ENCODE data around the gene CHURC1. TPM values are rescaled to one million over a fixed set of nuclear protein-coding genes. Genes with fewer than 3 reads are reported as not detected.
A peak's percentile ranks its signal among the peaks of the same experiment; 100 is the strongest.

The CHURC1 gene
- total and polyA plus RNA-seq, 2 donors from 2014 or later: 41.0 to 70.4 TPM

DNA sequence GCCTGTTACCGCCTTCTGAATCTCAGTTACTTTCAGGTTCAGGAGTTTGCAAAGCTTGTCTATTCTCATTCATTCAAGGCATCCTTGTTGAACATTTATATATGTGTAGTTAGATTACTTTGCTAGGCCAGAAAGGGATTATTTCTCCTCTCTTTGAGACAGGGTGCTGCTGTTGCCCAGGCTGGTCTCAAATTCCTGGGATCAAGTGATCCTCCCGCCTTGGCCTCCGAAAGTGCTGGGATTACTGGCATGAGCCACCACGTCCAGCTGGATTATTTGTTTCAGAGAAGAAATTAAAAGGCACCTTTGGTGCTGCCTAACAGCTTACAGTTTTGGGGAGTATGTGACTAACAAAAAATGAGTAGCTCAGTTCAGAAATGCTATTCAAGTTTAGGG is 772 bp downstream of the CHURC1 start:
- no peak for FAIRE-seq
- peak overlapping the region; percentile 39 to 99 (median 98) for H3K9ac ChIP-seq (ENCODE audit: low read length in 3 of 3)
- H3K4me1 ChIP-seq (ENCODE audit: control insufficient read depth in 2 of 3, insufficient read depth in 2 of 3, low read depth in 1 of 3, low read length in 3 of 3): peaks cover 0 to 16% (median 9%) of the 10 kb centered on the region in 3 donors
- TF ChIP-seq, protein P1, sequence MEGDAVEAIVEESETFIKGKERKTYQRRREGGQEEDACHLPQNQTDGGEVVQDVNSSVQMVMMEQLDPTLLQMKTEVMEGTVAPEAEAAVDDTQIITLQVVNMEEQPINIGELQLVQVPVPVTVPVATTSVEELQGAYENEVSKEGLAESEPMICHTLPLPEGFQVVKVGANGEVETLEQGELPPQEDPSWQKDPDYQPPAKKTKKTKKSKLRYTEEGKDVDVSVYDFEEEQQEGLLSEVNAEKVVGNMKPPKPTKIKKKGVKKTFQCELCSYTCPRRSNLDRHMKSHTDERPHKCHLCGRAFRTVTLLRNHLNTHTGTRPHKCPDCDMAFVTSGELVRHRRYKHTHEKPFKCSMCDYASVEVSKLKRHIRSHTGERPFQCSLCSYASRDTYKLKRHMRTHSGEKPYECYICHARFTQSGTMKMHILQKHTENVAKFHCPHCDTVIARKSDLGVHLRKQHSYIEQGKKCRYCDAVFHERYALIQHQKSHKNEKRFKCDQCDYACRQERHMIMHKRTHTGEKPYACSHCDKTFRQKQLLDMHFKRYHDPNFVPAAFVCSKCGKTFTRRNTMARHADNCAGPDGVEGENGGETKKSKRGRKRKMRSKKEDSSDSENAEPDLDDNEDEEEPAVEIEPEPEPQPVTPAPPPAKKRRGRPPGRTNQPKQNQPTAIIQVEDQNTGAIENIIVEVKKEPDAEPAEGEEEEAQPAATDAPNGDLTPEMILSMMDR (IDR thresholded peaks at IDR 0.05; ENCODE audit: borderline replicate concordance, extremely low read depth, insufficient read depth): no peak
- intact Hi-C loops (cut with DNase I): no loop called here
- peak overlapping the region; percentile 64 to 91 (median 90) for H3K4me3 ChIP-seq (ENCODE audit: low read length in 3 of 3)
- no peaks in the 10 kb centered on the region for H3K36me3 ChIP-seq (ENCODE audit: control insufficient read depth in 2 of 3, insufficient read depth in 3 of 3, low read length in 3 of 3)
- no peaks in the 10 kb centered on the region for H3K27me3 ChIP-seq (ENCODE audit: control insufficient read depth, insufficient read depth, low read length)
- H3K27ac ChIP-seq (ENCODE audit: low read depth in 2 of 2, low read length in 2 of 2): peak overlapping the region in 1 of 2 donors; percentile 94
- H3K9me3 ChIP-seq (ENCODE audit: control insufficient read depth in 2 of 3, insufficient read depth in 1 of 3, low read length in 3 of 3): no peaks in the 10 kb centered on the region
- DNase-seq: no peak

DNA sequence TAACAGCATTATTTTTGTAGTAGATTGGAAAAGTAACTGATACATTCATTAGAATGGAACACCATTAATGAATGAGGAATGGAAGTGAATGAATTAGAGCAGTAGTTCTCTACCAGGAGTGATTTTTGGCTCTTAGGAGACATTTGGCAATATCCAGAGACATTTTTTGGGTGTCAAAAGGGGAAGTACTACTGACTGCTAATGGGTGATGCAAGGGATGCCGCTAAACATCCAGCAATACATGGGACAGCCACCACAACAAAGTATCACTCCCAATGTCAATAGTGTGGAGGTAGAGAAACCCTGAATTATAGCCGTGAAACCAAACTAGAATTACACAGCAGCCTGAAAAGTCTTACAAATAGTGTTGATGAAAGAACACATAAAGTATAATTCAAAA is 1.5 kb downstream of the CHURC1 start:
- H3K27ac ChIP-seq (ENCODE audit: low read depth in 2 of 2, low read length in 2 of 2): no peak overlapping the region
- peak overlapping the region in 1 of 3 donors; percentile 90 for H3K4me3 ChIP-seq (ENCODE audit: low read length in 3 of 3)
- H3K9ac ChIP-seq (ENCODE audit: low read length in 3 of 3): no peak overlapping the region
- H3K36me3 ChIP-seq (ENCODE audit: control insufficient read depth in 2 of 3, insufficient read depth in 3 of 3, low read length in 3 of 3): no peaks in the 10 kb centered on the region
- intact Hi-C loops (cut with DNase I): no loop called here
- H3K9me3 ChIP-seq (ENCODE audit: control insufficient read depth in 2 of 3, insufficient read depth in 1 of 3, low read length in 3 of 3): no peaks in the 10 kb centered on the region
- FAIRE-seq (no peak), DNase-seq (no peak)
- H3K4me1 ChIP-seq (ENCODE audit: control insufficient read depth in 2 of 3, insufficient read depth in 2 of 3, low read depth in 1 of 3, low read length in 3 of 3): peaks cover 0 to 16% (median 9%) of the 10 kb centered on the region in 3 donors
- TF ChIP-seq, protein P1 (IDR thresholded peaks at IDR 0.05; ENCODE audit: borderline replicate concordance, extremely low read depth, insufficient read depth): no peak
- no peaks in the 10 kb centered on the region for H3K27me3 ChIP-seq (ENCODE audit: control insufficient read depth, insufficient read depth, low read length)

DNA sequence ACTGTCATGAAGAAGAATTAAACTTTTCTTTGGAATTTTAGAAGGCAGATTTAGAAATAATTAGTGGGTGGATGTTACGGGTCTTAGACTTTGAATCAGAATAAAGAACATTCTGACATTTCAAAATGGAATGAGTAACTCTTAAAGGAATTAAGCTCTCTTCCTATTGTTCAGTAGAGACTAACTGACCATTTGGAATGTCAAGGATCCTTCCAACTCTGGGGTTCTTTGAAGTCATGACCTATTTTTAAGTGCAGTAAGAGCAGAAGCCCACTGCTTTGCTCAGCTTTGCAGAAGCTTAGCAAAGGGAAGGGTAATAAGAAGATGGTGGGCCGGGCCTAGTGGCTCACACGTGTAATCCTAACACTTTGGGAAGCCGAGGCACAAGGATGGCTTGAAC is 4.0 kb downstream of the CHURC1 start:
- intact Hi-C loops (cut with DNase I): no loop called here
- Histone ChIP-seq H3K4me1 (ENCODE audit: control insufficient read depth in 2 of 3, insufficient read depth in 2 of 3, low read depth in 1 of 3, low read length in 3 of 3) (peaks cover 0 to 16% (median 9%) of the 10 kb centered on the region in 3 donors), H3K27ac (ENCODE audit: low read depth in 2 of 2, low read length in 2 of 2) (no peak overlapping the region), H3K9ac (ENCODE audit: low read length in 3 of 3) (no peak overlapping the region), H3K36me3 (ENCODE audit: control insufficient read depth in 2 of 3, insufficient read depth in 3 of 3, low read length in 3 of 3) (no peaks in the 10 kb centered on the region), H3K4me3 (ENCODE audit: low read length in 3 of 3) (no peak overlapping the region), H3K27me3 (ENCODE audit: control insufficient read depth, insufficient read depth, low read length) (no peaks in the 10 kb centered on the region), H3K9me3 (ENCODE audit: control insufficient read depth in 2 of 3, insufficient read depth in 1 of 3, low read length in 3 of 3) (no peaks in the 10 kb centered on the region)
- FAIRE-seq (no peak), DNase-seq (no peak)
- TF ChIP-seq, protein P1 (IDR thresholded peaks at IDR 0.05; ENCODE audit: borderline replicate concordance, extremely low read depth, insufficient read depth): no peak

DNA sequence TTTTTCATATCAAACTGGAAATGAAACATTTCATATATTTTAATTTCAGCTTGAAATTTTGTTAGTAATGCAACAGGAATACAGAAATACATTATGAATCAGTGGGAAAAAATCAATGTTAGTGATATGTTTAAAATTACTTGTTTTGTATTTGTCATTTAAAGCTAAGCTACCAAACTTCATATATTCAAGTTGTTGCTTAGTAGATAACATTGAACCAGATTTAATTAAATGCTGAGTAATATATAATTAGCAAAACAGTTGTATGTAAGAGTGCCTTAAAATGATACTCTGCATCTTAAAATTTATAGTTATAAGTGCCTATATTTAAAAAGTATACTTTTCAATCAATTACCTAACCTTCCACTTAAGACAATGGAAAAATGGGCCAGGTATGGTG is 5.0 kb downstream of the CHURC1 start:
- FAIRE-seq (no peak), DNase-seq (no peak)
- Histone ChIP-seq H3K4me1 (ENCODE audit: control insufficient read depth in 2 of 3, insufficient read depth in 2 of 3, low read depth in 1 of 3, low read length in 3 of 3) (peaks cover 0 to 16% (median 9%) of the 10 kb centered on the region in 3 donors), H3K27ac (ENCODE audit: low read depth in 2 of 2, low read length in 2 of 2) (no peak overlapping the region), H3K4me3 (ENCODE audit: low read length in 3 of 3) (no peak overlapping the region), H3K27me3 (ENCODE audit: control insufficient read depth, insufficient read depth, low read length) (no peaks in the 10 kb centered on the region), H3K9ac (ENCODE audit: low read length in 3 of 3) (no peak overlapping the region), H3K9me3 (ENCODE audit: control insufficient read depth in 2 of 3, insufficient read depth in 1 of 3, low read length in 3 of 3) (no peaks in the 10 kb centered on the region), H3K36me3 (ENCODE audit: control insufficient read depth in 2 of 3, insufficient read depth in 3 of 3, low read length in 3 of 3) (no peaks in the 10 kb centered on the region)
- TF ChIP-seq, protein P1 (IDR thresholded peaks at IDR 0.05; ENCODE audit: borderline replicate concordance, extremely low read depth, insufficient read depth): no peak
- intact Hi-C loops (cut with DNase I): no loop called here

Measured in kidney (tissue), 14 donors.